ENCODE results near the gene HSPB8. TPM values are rescaled to one million over a fixed set of nuclear protein-coding genes. Genes with fewer than 3 reads are reported as not detected.
A peak's percentile ranks its signal among the peaks of the same experiment; 100 is the strongest.

HSPB8 gene
- total and polyA plus RNA-seq, 9 donors = 7.4 to 48.8 (median 18.0) TPM

- H3K36me3 ChIP-seq = no peaks in the 10 kb centered on the region
- intact Hi-C loops (cut with DNase I) = no loop called here
- no peak overlapping the region for H3K4me3 ChIP-seq
- H3K27ac ChIP-seq = no peak overlapping the region
- WGBS, 3 donors = 60 to 69% (median 66%) methylated on average over 7 of the region's 7 CpGs
- H3K27me3 ChIP-seq = no peaks in the 10 kb centered on the region
- no peak for DNase-seq
- TF ChIP-seq CTCF (IDR thresholded peaks at IDR 0.05) = no peak
- TF ChIP-seq EP300 (IDR thresholded peaks at IDR 0.05) = no peak
- TF ChIP-seq POLR2A (IDR thresholded peaks at IDR 0.05) = no peak
- H3K4me1 ChIP-seq (ENCODE audit: insufficient read depth) = no peaks in the 10 kb centered on the region
- no peaks in the 10 kb centered on the region for H3K9me3 ChIP-seq
Measured at GRCh38 chr12:119204671-119205285, 26.0 kb downstream of the HSPB8 start.

DNA sequence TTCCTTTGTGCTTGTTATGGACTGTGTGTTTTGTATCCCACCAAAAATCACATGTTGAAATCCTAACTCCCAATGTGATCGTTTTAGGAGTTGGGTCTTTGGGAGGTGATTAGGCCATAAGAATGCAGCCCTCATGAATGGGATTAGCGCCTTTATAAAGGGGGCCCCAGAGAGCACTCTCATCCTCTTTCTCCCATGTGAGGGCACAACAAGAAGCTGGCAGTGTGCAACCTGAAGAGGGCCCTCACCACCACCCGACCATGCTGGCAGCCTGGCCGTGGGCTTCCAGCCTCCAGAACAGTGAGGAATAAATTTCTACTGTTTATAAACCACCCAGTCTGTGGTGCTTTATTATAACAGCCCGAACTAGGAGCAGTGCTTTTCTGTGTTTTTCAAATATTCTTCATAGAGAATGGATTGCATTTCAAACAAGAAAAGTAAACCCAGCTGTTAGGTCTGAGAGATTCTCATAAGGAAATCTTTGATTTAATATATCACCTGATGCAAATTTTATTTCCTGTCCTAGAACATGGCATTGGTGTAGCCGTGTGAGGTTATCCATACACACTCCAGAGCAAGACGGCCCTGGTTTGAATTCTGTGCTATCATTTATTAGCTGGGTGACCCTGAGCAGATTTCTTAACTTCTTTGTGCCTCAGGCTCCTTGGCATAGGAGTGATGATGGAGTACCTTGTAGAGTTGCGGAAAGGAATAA is 27.8 kb downstream of the HSPB8 start:
- no peaks in the 10 kb centered on the region for H3K9me3 ChIP-seq

DNA sequence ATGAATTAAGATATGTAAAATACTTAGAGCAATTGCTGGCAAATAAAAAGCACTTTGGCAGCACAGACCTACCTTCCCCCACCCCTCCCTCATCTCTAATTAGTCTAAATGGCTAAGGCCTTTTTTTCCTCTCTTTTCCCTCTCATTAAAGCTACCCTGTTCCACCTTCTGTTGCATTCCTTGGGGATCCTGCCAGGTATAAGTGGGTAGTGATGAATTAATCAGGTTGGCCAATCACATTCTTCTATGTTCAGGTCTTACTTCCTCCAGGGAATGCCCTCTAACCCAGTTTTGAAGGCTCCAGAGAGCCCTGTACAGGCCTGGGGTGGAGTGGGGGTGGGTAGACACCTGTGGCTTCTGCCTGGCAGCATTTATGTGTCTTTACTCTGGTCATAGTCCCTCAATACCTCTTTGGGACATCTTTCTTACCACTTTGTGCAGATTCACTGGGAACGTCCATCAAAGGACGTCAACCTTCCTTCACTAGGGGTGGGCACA is 28.4 kb downstream of the HSPB8 start:
- WGBS, 3 donors = 94 to 96% (median 96%) methylated on average over 2 of the region's 2 CpGs
- H3K4me1 ChIP-seq (ENCODE audit: insufficient read depth) = no peaks in the 10 kb centered on the region
- H3K27me3 ChIP-seq = no peaks in the 10 kb centered on the region
- intact Hi-C loops (cut with DNase I) = no loop called here
- H3K9me3 ChIP-seq = no peaks in the 10 kb centered on the region
- DNase-seq = no peak
- no peak overlapping the region for H3K27ac ChIP-seq
- no peaks in the 10 kb centered on the region for H3K36me3 ChIP-seq
- TF ChIP-seq CTCF (IDR thresholded peaks at IDR 0.05) = no peak
- no peak for TF ChIP-seq POLR2A (IDR thresholded peaks at IDR 0.05)
- TF ChIP-seq EP300 (IDR thresholded peaks at IDR 0.05) = no peak
- no peak overlapping the region for H3K4me3 ChIP-seq

More for the DNA sequence above, 27.8 kb downstream of the HSPB8 start:
- TF ChIP-seq EP300 (IDR thresholded peaks at IDR 0.05) (no peak), POLR2A (IDR thresholded peaks at IDR 0.05) (no peak), CTCF (IDR thresholded peaks at IDR 0.05) (no peak)
- no peaks in the 10 kb centered on the region for H3K4me1 ChIP-seq (ENCODE audit: insufficient read depth)
- 56 to 65% (median 62%) methylated on average over 8 of the region's 8 CpGs for WGBS, 3 donors
- H3K4me3 ChIP-seq = no peak overlapping the region
- no peaks in the 10 kb centered on the region for H3K36me3 ChIP-seq
- DNase-seq = no peak
- H3K27ac ChIP-seq = no peak overlapping the region
- intact Hi-C loops (cut with DNase I) = no loop called here
- no peaks in the 10 kb centered on the region for H3K27me3 ChIP-seq

DNA sequence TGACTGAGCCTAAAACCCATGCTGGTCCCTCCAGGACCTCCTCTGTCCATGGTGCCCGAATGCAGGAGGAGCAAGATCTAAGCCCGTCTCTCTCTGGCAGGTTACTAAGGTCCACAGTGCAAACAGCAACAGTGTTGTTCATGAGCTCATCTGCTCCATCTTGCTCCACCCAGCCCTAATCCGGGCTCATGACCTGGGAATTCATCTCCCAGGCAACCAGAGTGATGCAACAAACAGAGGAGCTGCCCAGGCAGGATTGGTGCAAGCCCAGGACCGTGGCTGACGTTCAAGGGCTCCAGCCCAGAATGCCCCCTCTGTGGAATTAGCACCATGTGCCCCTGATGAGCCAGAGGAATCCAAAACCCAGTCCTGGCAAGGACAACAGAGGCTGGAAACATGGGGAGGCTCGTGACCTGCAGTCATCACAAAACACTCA is 29.9 kb downstream of the HSPB8 start:
- no peaks in the 10 kb centered on the region for H3K9me3 ChIP-seq
- H3K4me1 ChIP-seq (ENCODE audit: insufficient read depth) = no peaks in the 10 kb centered on the region
- H3K36me3 ChIP-seq = no peaks in the 10 kb centered on the region
- H3K4me3 ChIP-seq = no peak overlapping the region
- 15 to 32% (median 26%) methylated on average over 6 of the region's 6 CpGs for WGBS, 3 donors
- DNase-seq = peak in 1 of 5 donors; percentile 53
- TF ChIP-seq CTCF (IDR thresholded peaks at IDR 0.05) = no peak
- no peak overlapping the region for H3K27ac ChIP-seq
- no peaks in the 10 kb centered on the region for H3K27me3 ChIP-seq
- intact Hi-C loops (cut with DNase I) = no loop called here
